ENCODE measurements around the gene SH2D4B. TPM values are rescaled to one million over a fixed set of nuclear protein-coding genes. Genes with fewer than 3 reads are reported as not detected.

Gene SH2D4B
- total RNA-seq, 2 donors from 2014 or later, result 0.12 TPM; not detected in 1

DNA sequence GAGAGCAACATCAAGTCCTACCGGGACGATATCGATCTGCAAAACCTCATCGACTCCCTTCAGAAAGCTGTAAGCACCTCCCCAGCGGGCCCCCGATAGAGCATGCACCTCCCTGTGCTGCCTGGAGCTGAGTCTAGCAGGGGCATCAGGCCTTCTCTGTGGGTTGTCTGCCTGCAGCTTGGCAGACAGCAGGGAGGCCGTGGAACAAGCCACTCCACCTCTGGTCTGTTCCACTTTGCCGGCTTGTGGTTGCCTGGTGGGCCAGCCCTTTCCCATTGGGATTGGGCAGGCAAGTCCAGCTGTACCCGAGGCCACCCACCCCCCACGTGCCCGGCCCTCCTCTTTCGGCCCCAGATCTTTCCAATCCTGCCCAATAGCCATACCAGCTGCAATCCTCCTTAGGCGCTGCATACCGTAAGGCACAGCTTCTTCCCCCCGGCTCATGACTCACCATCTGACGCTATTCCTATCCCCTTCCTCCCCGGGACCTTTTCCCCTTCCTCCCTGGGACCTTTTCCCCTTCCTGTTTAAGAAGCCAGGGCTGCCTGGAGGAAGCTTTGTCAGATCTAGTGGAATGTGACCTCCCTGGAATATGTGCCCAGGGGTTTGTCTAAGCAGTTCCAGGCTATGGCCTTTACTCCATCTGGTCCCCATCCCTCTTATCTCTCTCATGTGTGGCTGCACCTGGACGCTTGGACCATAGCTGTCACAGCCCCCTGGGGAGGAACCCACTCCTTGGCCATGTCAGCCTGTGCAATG is 28.1 kb upstream of the SH2D4B start:
- H3K4me1 ChIP-seq, result peaks cover 0 to 46% of the 10 kb centered on the region in 2 donors
- no peaks in the 10 kb centered on the region for H3K27me3 ChIP-seq
- H3K27ac ChIP-seq, result peak overlapping the region in 1 of 2 donors; percentile 46
- H3K36me3 ChIP-seq, result peaks cover 38% of the 10 kb centered on the region
- TF ChIP-seq, protein P1, sequence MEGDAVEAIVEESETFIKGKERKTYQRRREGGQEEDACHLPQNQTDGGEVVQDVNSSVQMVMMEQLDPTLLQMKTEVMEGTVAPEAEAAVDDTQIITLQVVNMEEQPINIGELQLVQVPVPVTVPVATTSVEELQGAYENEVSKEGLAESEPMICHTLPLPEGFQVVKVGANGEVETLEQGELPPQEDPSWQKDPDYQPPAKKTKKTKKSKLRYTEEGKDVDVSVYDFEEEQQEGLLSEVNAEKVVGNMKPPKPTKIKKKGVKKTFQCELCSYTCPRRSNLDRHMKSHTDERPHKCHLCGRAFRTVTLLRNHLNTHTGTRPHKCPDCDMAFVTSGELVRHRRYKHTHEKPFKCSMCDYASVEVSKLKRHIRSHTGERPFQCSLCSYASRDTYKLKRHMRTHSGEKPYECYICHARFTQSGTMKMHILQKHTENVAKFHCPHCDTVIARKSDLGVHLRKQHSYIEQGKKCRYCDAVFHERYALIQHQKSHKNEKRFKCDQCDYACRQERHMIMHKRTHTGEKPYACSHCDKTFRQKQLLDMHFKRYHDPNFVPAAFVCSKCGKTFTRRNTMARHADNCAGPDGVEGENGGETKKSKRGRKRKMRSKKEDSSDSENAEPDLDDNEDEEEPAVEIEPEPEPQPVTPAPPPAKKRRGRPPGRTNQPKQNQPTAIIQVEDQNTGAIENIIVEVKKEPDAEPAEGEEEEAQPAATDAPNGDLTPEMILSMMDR (IDR thresholded peaks at IDR 0.05), result no peak
- DNase-seq (ENCODE audit: low spot score), result no peak
- no peak overlapping the region for H3K4me3 ChIP-seq
- H3K9me3 ChIP-seq, result no peaks in the 10 kb centered on the region

- Histone ChIP-seq H3K27me3 (no peaks in the 10 kb centered on the region), H3K4me1 (peaks cover 0 to 32% of the 10 kb centered on the region in 2 donors), H3K4me3 (no peak overlapping the region), H3K27ac (no peak overlapping the region), H3K36me3 (peaks cover 62% of the 10 kb centered on the region), H3K9me3 (no peaks in the 10 kb centered on the region)
- TF ChIP-seq, protein P1 (IDR thresholded peaks at IDR 0.05), result no peak
- no peak for DNase-seq (ENCODE audit: low spot score)
Measured at GRCh38 chr10:80512031-80512526, 25.6 kb upstream of the SH2D4B start.

DNA sequence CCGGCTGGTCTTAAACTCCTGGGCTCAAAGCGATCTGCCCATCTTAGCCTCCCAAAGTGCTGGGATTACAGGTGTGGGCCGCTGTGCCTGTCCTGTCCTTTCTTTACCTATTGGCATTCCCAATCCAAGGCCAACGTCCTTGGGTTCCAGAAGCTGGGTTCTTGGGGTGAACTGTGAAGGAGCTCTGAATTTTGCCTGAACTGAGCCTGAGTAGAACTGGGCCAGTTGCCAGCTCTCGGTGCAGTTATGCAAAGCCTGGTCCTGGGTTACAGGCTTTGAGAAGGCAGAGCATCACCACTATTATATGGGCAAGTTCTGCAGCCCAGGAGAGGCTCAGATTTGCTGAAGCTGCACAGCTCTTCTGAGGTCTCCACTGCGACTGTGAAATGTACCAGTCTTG is 24.6 kb upstream of the SH2D4B start:
- DNase-seq (ENCODE audit: low spot score), result no peak
- H3K4me1 ChIP-seq, result peaks cover 0 to 29% of the 10 kb centered on the region in 2 donors
- H3K27ac ChIP-seq, result no peak overlapping the region
- H3K27me3 ChIP-seq, result no peaks in the 10 kb centered on the region
- H3K4me3 ChIP-seq, result no peak overlapping the region
- TF ChIP-seq, protein P1 (IDR thresholded peaks at IDR 0.05), result no peak
- no peaks in the 10 kb centered on the region for H3K9me3 ChIP-seq
- peaks cover 72% of the 10 kb centered on the region for H3K36me3 ChIP-seq

- Histone ChIP-seq H3K36me3 (peaks cover 82% of the 10 kb centered on the region), H3K27ac (no peak overlapping the region), H3K4me3 (no peak overlapping the region), H3K4me1 (peaks cover 0 to 28% of the 10 kb centered on the region in 2 donors), H3K9me3 (no peaks in the 10 kb centered on the region), H3K27me3 (no peaks in the 10 kb centered on the region)
- TF ChIP-seq, protein P1 (IDR thresholded peaks at IDR 0.05), result no peak
- DNase-seq (ENCODE audit: low spot score), result no peak
Measured at GRCh38 chr10:80515511-80515910, 22.2 kb upstream of the SH2D4B start.

DNA sequence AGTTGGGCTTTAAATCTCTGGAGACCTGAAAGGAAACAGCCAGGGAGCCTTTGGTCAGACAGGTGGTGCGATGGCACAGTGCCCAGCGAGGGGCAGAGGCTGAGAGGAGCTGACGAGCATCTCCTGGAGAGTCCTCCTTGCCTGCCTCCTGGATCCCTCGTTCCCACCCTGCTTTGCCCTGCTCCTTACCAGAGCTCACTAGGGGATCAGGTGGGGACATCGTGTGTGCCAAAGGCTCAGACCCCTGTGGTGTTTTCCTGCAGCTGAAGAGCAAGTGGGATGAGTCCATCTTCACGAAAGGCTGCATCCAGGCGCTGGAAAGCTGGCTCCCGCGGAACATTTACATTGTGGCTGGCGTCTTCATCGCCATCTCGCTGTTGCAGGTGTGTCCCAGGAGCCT is 21.8 kb upstream of the SH2D4B start:
- no peak for DNase-seq (ENCODE audit: low spot score)

More for the DNA sequence above, 21.8 kb upstream of the SH2D4B start:
- Histone ChIP-seq H3K36me3 (peaks cover 86% of the 10 kb centered on the region), H3K27ac (no peak overlapping the region), H3K4me3 (no peak overlapping the region), H3K9me3 (no peaks in the 10 kb centered on the region), H3K4me1 (peaks cover 0 to 28% of the 10 kb centered on the region in 2 donors), H3K27me3 (no peaks in the 10 kb centered on the region)
- TF ChIP-seq, protein P1 (IDR thresholded peaks at IDR 0.05), result no peak

Measured in right atrium auricular region (tissue), 2 donors.